WERI-Rb-1 (cell line): ENCODE data around the gene SH3PXD2B.

Source experiments
- DNase-seq: peaks from one replicate; pipeline ENCODE4 v3.0.0-alpha.2; 2020
- H3K27ac ChIP-seq: fragments of 250-450 bp; sonication (Bioruptor Pico); 2 replicates; pipeline ENCODE4 v1.5.1; 2020; ENCODE audit warnings: mild to moderate bottlenecking, moderate library complexity
- H3K27me3 ChIP-seq: fragments of 250-450 bp; sonication (Bioruptor Pico); 2 replicates; pipeline ENCODE4 v1.5.1; 2021; ENCODE audit warnings: mild to moderate bottlenecking, low read depth, moderate library complexity; ENCODE audit not compliant: insufficient read depth, severe bottlenecking
- H3K36me3 ChIP-seq: fragments of 250-450 bp; sonication (Bioruptor Pico); 2 replicates; pipeline ENCODE4 v1.5.1; 2020; ENCODE audit warnings: mild to moderate bottlenecking, moderate library complexity
- H3K4me3 ChIP-seq: 2 replicates; pipeline ENCODE4 v1.5.1; 2011; ENCODE audit warnings: low read depth, mild to moderate bottlenecking, control low read depth, low read length
- H3K9me3 ChIP-seq: fragments of 250-450 bp; sonication (Bioruptor Pico); 2 replicates; pipeline ENCODE4 v1.5.1; 2021; ENCODE audit warnings: mild to moderate bottlenecking, moderate library complexity; ENCODE audit not compliant: severe bottlenecking
- CTCF ChIP-seq: IDR thresholded peaks from 2 replicates; pipeline ENCODE4 v1.5.1; 2011; ENCODE audit warnings: low read depth, mild to moderate bottlenecking, control low read depth, inconsistent platforms, low read length

SH3PXD2B gene

GRCh38 chr5:172312286-172312685, 142.0 kb downstream of the SH3PXD2B start:
- Histone ChIP-seq H3K9me3 (no peaks in the 10 kb centered on the region), H3K27me3 (no peaks in the 10 kb centered on the region), H3K36me3 (no peaks in the 10 kb centered on the region), H3K27ac (no peak overlapping the region), H3K4me3 (no peak overlapping the region)
- no peak for TF ChIP-seq CTCF
- no peak for DNase-seq

GRCh38 chr5:172311605-172312004, 142.7 kb downstream of the SH3PXD2B start:
- Histone ChIP-seq H3K9me3 (no peaks in the 10 kb centered on the region), H3K4me3 (no peak overlapping the region), H3K27ac (no peak overlapping the region), H3K27me3 (no peaks in the 10 kb centered on the region), H3K36me3 (no peaks in the 10 kb centered on the region)
- DNase-seq, result no peak
- no peak for TF ChIP-seq CTCF

GRCh38 chr5:172311026-172311425, 143.3 kb downstream of the SH3PXD2B start:
- Histone ChIP-seq H3K36me3 (no peaks in the 10 kb centered on the region), H3K4me3 (no peak overlapping the region), H3K9me3 (peaks cover 2% of the 10 kb centered on the region), H3K27ac (no peak overlapping the region), H3K27me3 (no peaks in the 10 kb centered on the region)
- no peak for DNase-seq
- no peak for TF ChIP-seq CTCF

GRCh38 chr5:172305380-172305779, 148.9 kb downstream of the SH3PXD2B start:
- no peak for DNase-seq
- no peak overlapping the region for H3K27ac ChIP-seq
- no peak overlapping the region for H3K4me3 ChIP-seq
- H3K27me3 ChIP-seq, result no peaks in the 10 kb centered on the region
- no peak for TF ChIP-seq CTCF
- H3K9me3 ChIP-seq, result peaks cover 9% of the 10 kb centered on the region
- H3K36me3 ChIP-seq, result no peaks in the 10 kb centered on the region

GRCh38 chr5:172303572-172304335, 150.6 kb downstream of the SH3PXD2B start:
- no peaks in the 10 kb centered on the region for H3K27me3 ChIP-seq
- peaks cover 9% of the 10 kb centered on the region for H3K9me3 ChIP-seq
- no peak for DNase-seq
- H3K36me3 ChIP-seq, result no peaks in the 10 kb centered on the region
- TF ChIP-seq CTCF, result no peak
- H3K4me3 ChIP-seq, result no peak overlapping the region
- no peak overlapping the region for H3K27ac ChIP-seq

- TF ChIP-seq CTCF, result no peak
- H3K27me3 ChIP-seq, result no peaks in the 10 kb centered on the region
- no peak overlapping the region for H3K4me3 ChIP-seq
- peaks cover 9% of the 10 kb centered on the region for H3K9me3 ChIP-seq
- no peak for DNase-seq
- no peak overlapping the region for H3K27ac ChIP-seq
- no peaks in the 10 kb centered on the region for H3K36me3 ChIP-seq
Measured at GRCh38 chr5:172303162-172303561, 151.2 kb downstream of the SH3PXD2B start.
